HL-60 (cell line): Measurements from ENCODE around the gene FGF12.

Experiments used
- POLR2AphosphoS5 ChIP-seq: IDR thresholded peaks from 2 replicates; pipeline ENCODE4 v1.6.1; 2012; ENCODE audit warnings: low read depth
- SPI1 ChIP-seq: IDR thresholded peaks from 2 replicates; pipeline ENCODE4 v1.6.1; 2012; ENCODE audit warnings: low read depth, mild to moderate bottlenecking, borderline replicate concordance
- TF ChIP-seq, protein P1 (sequence below): IDR thresholded peaks from one replicate; pipeline ENCODE4 v1.5.1; 2011; ENCODE audit warnings: low read length, control low read depth, inconsistent platforms; ENCODE audit not compliant: insufficient read depth

DNA sequence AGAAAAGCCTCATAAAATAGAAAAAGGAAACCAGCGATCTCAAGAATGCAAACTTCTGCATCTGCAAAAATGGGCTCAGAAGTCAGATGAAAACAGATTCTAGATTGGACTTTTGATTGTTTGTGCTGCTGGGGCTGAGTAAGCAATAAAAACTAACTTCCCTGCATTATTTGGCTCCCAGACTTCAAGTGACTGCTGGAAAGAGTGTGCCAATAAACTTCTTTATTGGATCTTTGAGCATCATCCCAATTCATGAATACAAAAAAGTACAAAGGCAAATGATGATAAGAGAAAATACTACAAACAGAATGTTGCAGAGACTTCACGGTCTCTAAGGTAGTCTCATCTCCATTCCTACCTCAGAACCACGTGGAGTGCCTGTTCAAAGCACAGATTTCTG is 97.9 kb downstream of the FGF12 start:
- TF ChIP-seq, protein P1, sequence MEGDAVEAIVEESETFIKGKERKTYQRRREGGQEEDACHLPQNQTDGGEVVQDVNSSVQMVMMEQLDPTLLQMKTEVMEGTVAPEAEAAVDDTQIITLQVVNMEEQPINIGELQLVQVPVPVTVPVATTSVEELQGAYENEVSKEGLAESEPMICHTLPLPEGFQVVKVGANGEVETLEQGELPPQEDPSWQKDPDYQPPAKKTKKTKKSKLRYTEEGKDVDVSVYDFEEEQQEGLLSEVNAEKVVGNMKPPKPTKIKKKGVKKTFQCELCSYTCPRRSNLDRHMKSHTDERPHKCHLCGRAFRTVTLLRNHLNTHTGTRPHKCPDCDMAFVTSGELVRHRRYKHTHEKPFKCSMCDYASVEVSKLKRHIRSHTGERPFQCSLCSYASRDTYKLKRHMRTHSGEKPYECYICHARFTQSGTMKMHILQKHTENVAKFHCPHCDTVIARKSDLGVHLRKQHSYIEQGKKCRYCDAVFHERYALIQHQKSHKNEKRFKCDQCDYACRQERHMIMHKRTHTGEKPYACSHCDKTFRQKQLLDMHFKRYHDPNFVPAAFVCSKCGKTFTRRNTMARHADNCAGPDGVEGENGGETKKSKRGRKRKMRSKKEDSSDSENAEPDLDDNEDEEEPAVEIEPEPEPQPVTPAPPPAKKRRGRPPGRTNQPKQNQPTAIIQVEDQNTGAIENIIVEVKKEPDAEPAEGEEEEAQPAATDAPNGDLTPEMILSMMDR = no peak
- TF ChIP-seq POLR2AphosphoS5 = no peak
- TF ChIP-seq SPI1 = no peak
